Left ventricle myocardium superior (tissue), 1 donor: ENCODE results near the gene AUTS2. TPM values are rescaled to one million over a fixed set of nuclear protein-coding genes. Genes with fewer than 3 reads are reported as not detected.

ENCODE experiments used
- ATAC-seq: fragments of 200-7000 bp; cut with Tn5 transposase; one replicate; pipeline ENCODE4 v1.9.1; 2020; ENCODE audit warnings: mild to moderate bottlenecking, moderate library complexity
- DNase-seq: peaks from one replicate; pipeline ENCODE4 v3.0.0-alpha.2; 2020
- intact Hi-C: fragments of 100-400 bp; cut with micrococcal nuclease; formaldehyde crosslinking; loops from one replicate; pipeline ENCODE4 v1.11.0; 2022
- total RNA-seq: library from RNA; stranded (reverse); fragmentation: NEBNext Ultra II Directional; extraction: Animal tissue kit (Norgen Biotek cat#: 25700); gene quantifications from one replicate; pipeline ENCODE4 v1.2.1, GENCODE V29; 2021
- donor health status: DM: no; HTN: yes; CAD: no; lungs with severe emphysema.

The AUTS2 gene
- total RNA-seq, 1 donor from 2014 or later, result 7.9 TPM

DNA sequence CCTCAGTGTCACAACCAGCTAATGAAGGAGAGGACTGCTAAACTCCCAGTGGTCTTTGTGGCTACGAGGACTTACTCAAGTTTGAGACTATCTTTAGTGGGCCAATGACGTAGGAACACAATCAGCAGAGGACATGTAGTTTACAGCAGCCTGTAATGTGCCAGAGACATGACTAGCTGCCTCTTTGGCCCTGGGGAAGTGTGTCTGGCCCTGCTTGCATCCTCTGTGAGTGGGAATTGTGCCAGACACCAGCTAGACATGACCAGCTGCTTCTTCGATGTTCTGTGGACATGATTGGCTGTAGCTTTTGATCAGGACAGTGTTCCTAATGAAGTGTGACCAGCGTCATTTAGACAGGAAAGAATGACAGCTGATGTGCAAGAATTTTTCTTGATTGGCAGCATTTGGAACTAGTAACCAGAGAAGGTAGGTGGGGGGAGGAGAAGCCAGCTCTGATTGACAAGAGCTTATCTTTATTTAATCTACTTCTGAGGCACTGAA lies 141.7 kb downstream of the AUTS2 start:
- DNase-seq, result peak; percentile 55
- ATAC-seq, result peak; percentile 96
- intact Hi-C loops, result no loop called here

DNA sequence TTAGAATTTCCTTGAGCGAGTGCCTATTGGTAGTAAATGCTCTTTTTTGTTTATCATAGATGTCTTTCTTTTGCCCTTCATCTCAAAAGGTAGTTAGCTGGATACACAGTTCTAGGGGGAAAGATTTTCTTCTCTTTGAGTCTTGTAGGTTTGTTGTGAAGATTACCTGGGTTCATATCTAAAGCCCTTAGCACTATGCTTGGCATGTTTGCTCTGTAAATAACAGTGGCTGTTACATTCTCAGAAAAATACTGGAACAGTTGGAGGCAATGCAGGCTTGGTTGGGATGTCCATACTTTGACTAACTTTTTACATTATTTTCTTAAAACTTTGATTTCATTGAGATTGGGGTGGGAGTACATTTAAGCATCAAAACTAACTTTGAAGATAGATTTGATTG lies 144.0 kb downstream of the AUTS2 start:
- intact Hi-C loops, result no loop called here
- no peak for ATAC-seq
- no peak for DNase-seq

DNA sequence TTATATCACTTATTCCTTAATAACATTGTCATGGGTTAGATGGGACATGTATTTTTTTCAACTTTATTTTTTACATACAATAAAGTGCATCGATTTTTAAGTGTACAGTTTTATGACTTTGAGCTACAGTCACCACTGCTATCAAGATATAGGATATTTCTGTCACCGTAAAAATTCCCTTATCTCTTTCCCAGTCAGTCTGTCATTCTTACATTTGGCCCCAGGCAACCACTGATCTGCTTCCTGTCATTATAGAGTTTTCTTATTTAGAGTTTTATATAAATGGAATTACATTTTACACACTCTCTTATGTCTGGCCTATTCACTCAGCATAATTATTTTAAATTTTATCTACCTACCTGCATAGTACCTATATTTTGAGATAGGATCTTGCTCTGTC lies 145.2 kb downstream of the AUTS2 start:
- ATAC-seq (no peak), DNase-seq (no peak)
- intact Hi-C loops, result no loop called here

DNA sequence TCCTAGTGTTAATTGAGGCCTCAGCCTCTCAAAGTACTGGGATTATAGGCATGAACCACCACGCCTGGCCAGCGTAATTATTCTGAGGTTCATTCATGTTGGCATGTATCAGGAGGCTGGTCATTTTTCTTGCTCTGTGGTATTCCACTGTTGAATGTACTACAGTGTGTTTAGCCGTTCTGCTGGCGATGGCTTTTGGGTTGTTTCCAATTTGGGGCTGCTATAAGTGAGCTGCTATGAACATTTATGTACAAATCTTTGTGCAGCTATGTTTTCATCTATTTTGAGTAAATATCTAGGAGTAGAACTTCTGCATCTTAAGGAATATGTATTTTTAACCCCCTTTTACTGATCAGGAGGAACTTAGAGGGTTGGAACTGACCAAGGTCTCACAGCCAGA lies 145.8 kb downstream of the AUTS2 start:
- DNase-seq, result no peak
- ATAC-seq, result no peak
- intact Hi-C loops, result no loop called here

DNA sequence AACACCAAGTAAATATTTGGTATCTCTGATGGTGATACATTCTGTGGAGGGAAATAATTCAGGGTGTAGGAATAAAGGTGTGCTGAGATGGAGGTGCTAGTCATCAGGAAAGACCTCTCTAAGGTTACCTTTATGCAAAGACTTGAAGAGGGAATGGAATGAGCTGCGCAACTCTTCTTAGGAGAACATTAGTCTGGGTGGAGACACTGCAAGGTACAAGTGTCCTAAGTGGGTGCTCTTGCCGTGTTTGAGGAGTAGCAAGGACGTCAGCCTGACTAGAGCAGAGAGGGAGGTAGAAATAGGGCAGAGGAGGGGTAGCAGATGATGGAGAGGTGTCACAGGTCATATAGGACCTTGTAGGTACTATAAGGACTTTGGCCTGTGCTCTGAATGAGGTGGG lies 148.1 kb downstream of the AUTS2 start:
- intact Hi-C loops, result no loop called here
- no peak for ATAC-seq
- DNase-seq, result no peak

DNA sequence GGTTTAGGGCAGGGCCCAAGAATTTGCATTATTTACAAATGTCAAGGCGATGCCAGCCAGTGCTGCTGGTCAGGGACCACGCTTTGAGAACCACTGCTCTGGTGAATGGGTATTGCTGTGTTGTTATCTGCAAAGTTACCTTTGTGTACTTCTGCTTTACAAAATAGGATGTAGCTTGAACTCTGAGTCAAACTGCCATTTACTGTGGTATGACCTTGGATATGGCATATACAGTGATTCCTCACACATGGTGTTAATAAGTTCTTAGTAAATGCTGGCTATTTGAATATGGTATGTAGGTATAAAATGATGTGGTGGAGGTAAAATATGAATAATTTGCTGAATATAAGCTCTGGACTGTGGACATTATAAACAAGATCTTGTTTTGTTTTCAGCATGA lies 148.9 kb downstream of the AUTS2 start:
- intact Hi-C loops, result no loop called here
- DNase-seq (no peak), ATAC-seq (no peak)

DNA sequence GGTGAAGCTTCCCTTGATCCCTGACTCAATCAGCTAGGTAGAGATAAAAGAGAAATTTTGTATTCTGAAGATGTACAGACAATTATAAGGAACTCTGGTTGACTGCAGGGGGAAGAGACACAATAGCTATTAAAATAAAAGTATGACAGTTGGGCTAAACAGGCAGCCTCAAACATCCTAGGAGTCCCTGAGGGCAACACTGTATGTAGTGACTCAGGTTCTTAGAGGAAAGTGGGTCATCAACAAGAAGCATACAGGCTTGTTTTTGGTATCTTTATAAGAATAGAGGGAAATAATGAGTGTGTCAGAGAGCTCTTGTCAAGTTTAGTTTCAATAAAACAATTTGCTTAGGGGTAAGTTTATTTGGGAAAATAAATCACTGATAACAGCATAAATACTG lies 150.3 kb downstream of the AUTS2 start:
- no peak for ATAC-seq
- intact Hi-C loops, result no loop called here
- no peak for DNase-seq

DNA sequence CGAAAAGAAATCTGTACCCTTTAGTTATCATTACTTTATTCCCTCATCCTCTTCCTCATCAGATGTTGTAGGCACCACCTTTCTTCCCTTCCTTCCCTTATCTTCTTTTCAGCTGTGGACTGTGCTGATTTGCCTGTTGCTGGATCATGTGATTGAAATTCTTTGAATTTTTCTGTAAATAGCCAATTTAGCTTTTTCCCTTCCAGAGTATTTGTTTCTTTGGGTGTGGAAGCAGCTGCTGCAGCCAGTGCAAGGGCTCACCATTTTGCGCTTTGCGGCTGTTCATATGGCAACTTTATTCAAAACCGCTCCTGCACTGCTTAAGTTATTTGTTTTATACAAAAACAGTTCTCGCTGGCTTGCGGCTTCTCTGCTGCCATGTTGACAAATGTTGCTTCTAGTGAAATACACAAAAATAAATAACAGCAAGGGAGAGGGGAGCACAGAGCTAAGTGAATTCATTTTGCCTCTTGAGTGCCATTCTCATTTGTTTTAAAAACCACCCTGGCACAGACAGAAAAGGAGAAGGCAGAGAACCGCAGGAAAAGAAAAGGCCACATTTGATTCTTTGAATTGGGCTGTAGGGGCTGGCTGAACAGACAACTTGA lies 151.2 kb downstream of the AUTS2 start:
- ATAC-seq (no peak), DNase-seq (no peak)
- intact Hi-C loops, result no loop called here

DNA sequence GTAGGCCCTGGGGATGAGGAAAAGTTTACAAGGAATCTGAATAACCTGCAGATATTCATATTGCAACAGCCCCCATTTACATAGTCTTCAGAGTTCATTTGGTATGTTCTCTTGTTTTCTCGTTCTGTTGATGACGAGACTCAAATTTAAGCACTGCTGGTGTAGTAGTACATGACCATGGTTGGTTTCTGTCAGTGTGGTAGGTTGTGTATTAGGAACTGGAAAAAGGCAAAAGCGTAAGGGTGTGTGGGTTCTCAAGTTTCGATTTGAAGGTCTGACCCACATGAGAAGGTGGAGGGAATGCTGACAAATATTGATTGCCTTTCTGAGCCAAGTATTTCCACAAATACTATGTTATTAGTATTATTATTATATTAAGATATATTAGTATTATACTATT lies 151.7 kb downstream of the AUTS2 start:
- DNase-seq, result no peak
- ATAC-seq, result no peak
- intact Hi-C loops, result no loop called here

DNA sequence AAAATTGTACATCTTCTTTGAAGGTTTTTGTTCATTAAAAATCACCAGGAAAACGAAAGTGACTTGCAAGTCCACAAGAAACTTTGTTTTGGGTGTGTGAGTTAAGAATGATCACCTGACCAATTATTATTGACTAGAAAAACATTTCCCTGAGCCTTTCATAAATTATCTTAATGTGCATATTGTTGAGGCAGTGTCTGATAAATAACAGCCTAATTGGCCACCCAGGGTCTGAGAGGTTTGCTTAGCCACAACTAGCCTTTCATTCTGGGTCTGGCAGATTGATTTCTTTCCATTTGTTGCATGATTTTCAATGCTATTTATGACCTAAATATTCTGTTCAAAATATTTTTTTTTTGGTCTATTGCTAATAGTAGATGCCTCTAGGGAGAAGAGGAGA lies 152.8 kb downstream of the AUTS2 start:
- ATAC-seq (no peak), DNase-seq (no peak)
- intact Hi-C loops, result no loop called here

DNA sequence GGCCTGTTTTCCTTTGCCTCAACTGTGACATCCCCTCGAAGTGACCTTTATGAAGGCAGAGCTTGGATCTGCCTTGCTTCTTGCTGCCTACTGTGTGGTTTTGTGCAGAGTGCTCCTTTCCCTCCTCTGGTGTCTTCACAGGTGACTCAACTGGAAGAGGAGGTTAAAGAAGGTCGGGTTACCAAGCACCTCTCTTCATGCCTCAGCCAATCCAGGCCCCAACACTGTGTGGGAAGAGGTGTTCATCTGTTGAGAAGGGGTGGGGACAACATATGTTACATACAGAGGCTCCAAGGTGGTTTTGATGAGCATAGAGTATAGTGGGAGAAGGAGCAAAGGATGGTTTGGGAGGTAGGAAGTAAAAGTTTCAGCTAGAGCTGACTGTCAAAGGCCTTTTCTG lies 155.7 kb downstream of the AUTS2 start:
- ATAC-seq, result no peak
- intact Hi-C loops, result no loop called here
- no peak for DNase-seq

DNA sequence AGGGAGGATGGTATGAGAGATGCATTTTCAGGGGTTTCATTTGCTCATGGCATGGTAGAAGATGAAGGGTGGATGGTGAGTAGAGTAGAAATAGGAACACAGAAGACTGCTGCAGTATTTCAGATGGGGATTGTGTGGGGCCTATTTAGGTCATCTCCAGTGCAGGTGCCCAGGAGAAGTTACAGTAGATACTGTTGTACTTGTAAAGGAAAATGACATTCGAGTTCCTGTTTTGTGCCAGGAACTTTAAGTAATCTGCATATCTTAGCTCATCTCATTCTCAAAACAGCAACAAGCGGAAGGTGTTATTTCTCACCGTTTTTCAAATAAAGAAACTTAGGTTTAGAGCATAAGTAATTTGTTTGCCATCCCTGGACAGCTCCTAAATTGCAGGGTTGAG lies 156.2 kb downstream of the AUTS2 start:
- DNase-seq, result no peak
- intact Hi-C loops, result no loop called here
- no peak for ATAC-seq

DNA sequence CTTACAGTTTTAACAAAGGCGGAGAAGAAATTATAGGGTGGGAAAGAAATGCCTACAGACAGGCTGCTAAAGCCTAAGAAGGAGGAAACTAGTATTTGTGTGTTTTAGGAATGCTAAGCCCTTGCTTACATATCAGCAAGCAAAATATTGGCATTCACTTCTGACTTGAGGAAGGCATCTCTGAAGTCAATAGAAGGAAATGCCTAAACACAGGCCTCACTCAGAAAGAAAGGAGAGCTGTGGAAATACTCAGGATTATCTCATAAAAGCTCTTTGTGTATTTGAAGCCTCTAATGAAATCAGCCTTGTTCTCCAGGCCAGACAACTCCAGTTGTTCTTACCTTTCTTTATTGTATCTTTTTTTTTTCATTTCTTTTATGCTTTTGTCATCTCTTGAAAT lies 158.0 kb downstream of the AUTS2 start:
- intact Hi-C loops, result no loop called here
- DNase-seq (no peak), ATAC-seq (peak; percentile 31)

DNA sequence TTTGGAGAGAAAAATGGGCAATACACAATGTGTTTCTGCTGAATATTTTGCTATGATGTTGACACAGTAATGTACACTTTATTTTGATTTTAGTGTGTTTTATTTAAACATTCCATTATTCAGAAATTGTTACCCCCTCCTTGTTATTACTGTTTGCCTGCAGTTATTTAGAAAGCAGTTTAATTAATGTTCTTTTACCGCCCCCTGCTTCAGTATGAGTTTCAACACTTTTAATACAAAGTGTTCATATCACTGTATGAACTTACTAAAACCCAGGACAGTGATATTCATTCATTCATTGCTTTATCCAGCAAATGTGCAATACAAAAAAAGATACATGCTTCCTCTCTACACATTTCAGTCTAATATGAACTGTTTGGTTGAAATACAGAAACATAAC lies 159.3 kb downstream of the AUTS2 start:
- ATAC-seq (no peak), DNase-seq (no peak)
- intact Hi-C loops, result no loop called here

DNA sequence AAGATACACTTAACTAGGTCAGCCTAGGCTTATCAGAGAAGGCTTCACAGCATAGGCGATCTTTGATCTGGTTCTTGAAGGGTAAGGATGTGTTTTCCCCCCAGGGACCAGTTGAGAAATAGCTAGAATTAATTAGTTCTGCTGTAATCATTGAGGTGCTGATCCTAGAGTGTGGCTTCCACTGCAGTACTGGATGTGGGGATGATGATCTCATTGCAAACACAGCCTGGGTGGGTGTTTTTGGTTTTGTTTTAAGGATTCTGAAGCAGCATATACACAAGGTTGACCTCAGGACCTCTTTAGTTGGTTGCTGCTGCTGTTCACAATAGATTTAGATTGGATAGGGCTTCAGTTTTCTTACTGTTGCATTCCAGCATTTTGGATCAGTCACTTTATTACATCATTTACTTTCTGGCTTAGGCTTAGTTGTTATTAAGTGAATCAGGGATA lies 159.7 kb downstream of the AUTS2 start:
- ATAC-seq (peak; percentile 44), DNase-seq (no peak)
- intact Hi-C loops, result no loop called here

DNA sequence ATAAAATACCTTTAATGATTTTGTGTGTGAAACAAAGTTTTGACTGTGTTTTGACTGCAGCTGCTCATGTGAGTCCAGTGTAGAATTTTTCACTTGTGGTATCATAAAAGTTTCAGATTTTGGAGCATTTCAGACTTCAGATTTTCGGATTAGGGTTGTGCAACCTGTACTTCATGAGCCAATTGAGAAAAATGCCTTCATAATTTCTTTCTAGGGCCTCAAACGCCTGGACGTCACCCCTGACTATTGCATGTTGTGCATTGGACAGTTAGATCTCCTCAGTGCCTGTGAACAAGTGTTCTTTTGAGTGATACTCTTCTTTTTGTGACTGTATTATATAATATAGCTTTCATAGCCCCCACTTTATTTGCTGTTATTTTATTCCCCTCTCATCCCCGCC lies 161.1 kb downstream of the AUTS2 start:
- intact Hi-C loops, result no loop called here
- ATAC-seq (no peak), DNase-seq (no peak)

DNA sequence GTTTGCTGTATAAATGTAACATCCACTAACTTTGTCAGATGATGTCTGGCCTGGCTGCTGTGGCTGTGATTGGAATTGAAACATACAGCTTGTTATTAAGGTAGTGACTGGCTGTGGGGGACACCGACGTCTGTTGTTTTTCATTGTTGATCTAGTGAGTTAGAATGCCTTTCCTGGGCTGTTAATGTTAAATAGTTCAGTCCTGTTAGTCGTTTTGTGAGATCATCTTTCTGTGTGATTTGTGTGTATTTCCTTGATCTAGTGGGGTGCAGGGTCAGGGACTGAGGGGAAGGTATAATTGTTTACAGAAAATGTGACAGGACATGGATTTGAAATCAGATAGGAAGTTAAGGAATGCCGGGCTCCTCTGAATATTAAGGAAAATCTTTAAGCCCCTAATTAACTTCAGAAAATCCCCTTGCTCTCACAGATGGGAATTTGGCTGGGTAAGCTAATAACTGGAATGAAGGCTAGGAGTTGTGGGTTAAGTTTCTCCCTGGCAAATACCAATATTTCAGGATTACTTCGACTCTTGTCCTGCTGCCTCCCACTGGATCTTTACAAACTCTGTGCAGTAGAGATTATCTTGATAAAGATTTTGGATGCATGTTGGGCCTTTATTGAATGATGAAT lies 163.1 kb downstream of the AUTS2 start:
- no peak for DNase-seq
- intact Hi-C loops, result no loop called here

DNA sequence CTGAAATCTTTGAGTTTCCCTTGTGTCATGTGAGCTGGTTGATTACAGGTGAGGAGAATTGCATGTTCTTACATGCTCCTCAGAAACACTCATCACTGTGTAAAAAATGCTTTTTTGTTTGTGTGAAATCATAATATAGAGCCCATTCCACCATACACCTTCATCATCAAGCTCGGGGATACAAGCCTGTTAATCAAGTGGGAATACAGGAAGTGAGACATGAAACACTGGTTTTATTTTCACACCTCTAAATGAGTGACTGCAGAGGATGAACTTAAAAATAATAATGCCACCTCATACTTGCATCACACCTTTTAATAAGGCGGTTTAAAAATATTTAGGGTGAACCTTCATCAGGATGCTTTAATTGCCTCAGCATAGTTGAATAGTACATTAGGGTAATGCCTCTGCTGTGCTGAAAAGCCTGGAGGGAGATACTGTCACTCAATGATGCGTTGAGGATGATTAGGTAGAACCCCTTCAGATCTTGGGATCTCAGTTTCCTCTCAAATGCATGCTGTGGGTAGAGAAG lies 164.6 kb downstream of the AUTS2 start:
- DNase-seq, result no peak
- intact Hi-C loops, result no loop called here
- ATAC-seq, result no peak

More for the DNA sequence above, 163.1 kb downstream of the AUTS2 start:
- ATAC-seq, result no peak

DNA sequence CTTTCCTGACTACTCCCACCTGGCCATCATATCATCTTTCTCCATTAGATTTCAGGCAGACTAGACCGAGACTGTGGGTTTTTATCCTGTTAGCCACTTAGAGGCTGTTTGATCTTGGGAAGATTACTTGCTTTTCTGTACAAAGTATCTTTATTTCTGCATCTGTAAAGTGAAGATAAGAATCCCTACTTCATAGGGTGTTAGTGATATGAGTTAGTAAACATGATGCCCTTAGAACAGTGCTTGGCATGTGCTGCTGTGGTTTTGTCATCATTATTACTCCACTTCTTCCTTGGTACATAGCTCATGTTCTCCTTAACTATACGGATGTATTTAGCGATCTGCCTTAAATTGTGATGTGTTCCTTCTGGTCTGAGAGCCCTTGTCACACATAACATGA lies 165.2 kb downstream of the AUTS2 start:
- ATAC-seq (no peak), DNase-seq (no peak)
- intact Hi-C loops, result no loop called here

DNA sequence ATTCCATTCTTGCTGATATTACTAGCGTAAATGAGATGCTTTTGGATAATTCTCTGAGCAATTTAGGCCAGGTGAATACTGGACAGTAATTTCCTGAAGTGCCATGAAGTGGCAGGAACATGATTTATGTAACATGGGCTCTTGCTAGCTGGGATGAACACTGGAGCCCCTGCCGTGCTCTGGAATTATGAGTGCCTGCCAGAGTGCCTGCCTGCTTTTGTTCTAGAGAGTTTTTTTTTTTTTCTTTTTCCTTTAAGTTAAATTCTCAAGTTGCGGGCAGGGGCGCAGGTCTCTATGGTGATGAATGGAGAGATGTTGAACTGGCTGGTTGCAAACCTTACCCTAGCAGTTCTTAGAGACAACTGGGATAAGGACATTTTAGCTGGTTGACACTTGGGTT lies 165.9 kb downstream of the AUTS2 start:
- DNase-seq (no peak), ATAC-seq (no peak)
- intact Hi-C loops, result no loop called here

DNA sequence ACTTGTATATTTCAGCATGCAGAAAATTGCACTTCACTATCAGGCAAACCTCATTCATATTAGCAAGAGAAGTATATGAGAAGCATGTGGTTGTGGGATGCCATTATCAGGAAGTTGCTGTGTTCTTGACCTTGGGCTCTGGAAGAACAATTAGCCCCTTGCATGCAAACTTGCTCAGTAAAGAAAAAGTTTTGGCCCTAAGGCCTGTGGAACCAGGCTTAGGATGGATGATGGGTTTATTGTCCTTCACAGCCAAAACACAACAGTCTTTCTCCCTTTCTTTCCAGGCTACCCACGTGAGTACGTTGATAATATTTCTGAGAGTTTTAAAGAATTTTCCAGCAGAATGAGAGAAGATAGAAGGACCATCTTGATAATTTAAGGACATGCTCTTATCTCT lies 166.4 kb downstream of the AUTS2 start:
- intact Hi-C loops, result no loop called here
- ATAC-seq (no peak), DNase-seq (no peak)
